ENCODE results near the gene SLC6A2. TPM values are rescaled to one million over a fixed set of nuclear protein-coding genes. Genes with fewer than 3 reads are reported as not detected.

The SLC6A2 gene
- total RNA-seq, 2 donors from 2014 or later: 0.16 TPM; not detected in 1

DNA sequence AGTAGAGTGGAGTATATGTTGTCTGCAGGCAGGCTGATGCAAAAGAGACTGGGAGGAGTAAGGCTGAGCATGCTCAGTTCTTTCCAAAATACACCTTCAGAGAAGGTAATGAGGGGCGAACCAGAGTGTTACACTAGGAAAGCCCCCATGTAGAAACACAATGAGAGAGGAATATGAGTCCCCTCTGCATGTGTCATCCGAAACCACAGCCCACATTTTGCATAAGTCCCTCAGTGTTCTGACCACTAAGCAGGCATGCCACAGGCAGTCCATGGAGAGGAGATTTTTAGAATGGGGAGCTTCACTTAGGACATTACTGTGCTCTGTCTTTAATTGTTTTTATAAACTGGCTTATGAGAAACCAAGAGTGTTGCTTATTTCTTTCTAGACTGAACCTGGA lies 32.0 kb downstream of the SLC6A2 start:
- H3K9ac ChIP-seq (ENCODE audit: low read depth in 2 of 2, low read length in 2 of 2): no peak overlapping the region
- no peaks in the 10 kb centered on the region for H3K27me3 ChIP-seq
- intact Hi-C loops (cut with DNase I): no loop called here
- H3K27ac ChIP-seq: no peak overlapping the region
- no peaks in the 10 kb centered on the region for H3K9me3 ChIP-seq
- no peaks in the 10 kb centered on the region for H3K4me1 ChIP-seq
- DNase-seq: no peak
- TF ChIP-seq, protein P1, sequence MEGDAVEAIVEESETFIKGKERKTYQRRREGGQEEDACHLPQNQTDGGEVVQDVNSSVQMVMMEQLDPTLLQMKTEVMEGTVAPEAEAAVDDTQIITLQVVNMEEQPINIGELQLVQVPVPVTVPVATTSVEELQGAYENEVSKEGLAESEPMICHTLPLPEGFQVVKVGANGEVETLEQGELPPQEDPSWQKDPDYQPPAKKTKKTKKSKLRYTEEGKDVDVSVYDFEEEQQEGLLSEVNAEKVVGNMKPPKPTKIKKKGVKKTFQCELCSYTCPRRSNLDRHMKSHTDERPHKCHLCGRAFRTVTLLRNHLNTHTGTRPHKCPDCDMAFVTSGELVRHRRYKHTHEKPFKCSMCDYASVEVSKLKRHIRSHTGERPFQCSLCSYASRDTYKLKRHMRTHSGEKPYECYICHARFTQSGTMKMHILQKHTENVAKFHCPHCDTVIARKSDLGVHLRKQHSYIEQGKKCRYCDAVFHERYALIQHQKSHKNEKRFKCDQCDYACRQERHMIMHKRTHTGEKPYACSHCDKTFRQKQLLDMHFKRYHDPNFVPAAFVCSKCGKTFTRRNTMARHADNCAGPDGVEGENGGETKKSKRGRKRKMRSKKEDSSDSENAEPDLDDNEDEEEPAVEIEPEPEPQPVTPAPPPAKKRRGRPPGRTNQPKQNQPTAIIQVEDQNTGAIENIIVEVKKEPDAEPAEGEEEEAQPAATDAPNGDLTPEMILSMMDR (IDR thresholded peaks at IDR 0.05): no peak
- no peak overlapping the region for H3K4me3 ChIP-seq
- H3K36me3 ChIP-seq: no peaks in the 10 kb centered on the region

DNA sequence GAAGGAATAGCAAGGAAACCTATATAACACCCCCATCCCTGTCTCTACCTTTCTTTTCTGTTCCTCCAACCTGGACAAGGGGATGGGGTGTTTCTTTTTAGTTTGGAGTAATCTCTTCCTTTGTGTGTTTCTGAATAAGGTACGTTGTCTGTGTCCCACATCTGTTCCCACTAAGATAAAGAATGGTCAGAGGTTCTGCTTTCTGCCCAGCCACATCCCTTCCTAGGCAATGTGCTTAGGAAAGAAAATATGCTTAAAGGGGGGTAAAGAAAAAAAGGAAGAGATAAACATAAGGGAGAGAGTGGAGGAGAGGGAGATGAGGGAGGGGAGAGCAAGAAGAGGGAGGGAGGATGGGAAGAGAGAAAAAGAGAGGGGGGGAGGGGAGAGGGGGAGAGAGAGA lies 35.1 kb downstream of the SLC6A2 start:
- TF ChIP-seq, protein P1 (IDR thresholded peaks at IDR 0.05): no peak

DNA sequence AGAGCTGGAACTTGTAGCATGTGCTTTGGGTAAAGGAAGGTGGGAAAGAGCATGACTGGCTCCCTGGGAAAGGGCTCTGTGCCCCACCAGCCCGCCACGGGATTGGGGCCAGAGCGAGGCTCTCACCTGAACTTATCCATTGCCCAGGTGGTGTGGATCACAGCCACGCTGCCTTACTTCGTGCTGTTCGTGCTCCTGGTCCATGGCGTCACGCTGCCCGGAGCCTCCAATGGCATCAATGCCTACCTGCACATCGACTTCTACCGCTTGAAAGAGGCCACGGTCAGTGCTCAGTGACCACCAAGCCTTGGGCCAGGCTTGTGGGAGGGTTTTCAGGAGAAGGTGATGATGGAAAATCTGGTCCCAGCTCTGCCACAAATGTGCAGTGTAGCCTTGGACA lies 36.0 kb downstream of the SLC6A2 start:
- intact Hi-C loops (cut with DNase I): no loop called here
- H3K36me3 ChIP-seq: no peaks in the 10 kb centered on the region
- no peak for DNase-seq
- no peak overlapping the region for H3K9ac ChIP-seq (ENCODE audit: low read depth in 2 of 2, low read length in 2 of 2)
- no peak overlapping the region for H3K27ac ChIP-seq
- no peaks in the 10 kb centered on the region for H3K27me3 ChIP-seq
- TF ChIP-seq, protein P1 (IDR thresholded peaks at IDR 0.05): no peak
- H3K4me1 ChIP-seq: no peaks in the 10 kb centered on the region
- H3K4me3 ChIP-seq: no peak overlapping the region
- no peaks in the 10 kb centered on the region for H3K9me3 ChIP-seq

More for the DNA sequence above, 35.1 kb downstream of the SLC6A2 start:
- Histone ChIP-seq H3K27ac (no peak overlapping the region), H3K4me3 (no peak overlapping the region), H3K9me3 (no peaks in the 10 kb centered on the region), H3K4me1 (no peaks in the 10 kb centered on the region), H3K27me3 (no peaks in the 10 kb centered on the region), H3K9ac (ENCODE audit: low read depth in 2 of 2, low read length in 2 of 2) (no peak overlapping the region), H3K36me3 (no peaks in the 10 kb centered on the region)
- intact Hi-C loops (cut with DNase I): no loop called here
- DNase-seq: no peak

DNA sequence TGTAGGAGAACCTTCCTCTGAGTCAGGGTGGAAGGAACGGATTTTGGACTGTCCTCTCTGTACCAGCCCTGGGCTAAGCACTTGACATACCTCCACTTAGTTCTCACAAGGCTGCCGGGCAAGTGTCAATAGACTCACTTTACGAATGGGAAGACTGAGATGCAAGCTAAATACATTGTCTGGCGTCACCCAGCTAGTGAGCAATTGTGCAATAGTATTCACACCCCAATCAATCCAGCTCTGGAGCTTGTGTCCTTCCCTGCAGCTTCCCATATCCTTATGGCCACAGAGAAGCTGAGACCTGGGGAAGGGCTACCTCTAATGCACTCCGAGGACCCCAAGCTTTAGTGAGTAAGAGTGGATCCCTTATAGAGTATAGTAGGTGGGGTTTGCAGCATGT lies 39.8 kb downstream of the SLC6A2 start:
- H3K27ac ChIP-seq: no peak overlapping the region
- H3K4me3 ChIP-seq: no peak overlapping the region
- no peaks in the 10 kb centered on the region for H3K9me3 ChIP-seq
- no peaks in the 10 kb centered on the region for H3K4me1 ChIP-seq
- H3K9ac ChIP-seq (ENCODE audit: low read depth in 2 of 2, low read length in 2 of 2): no peak overlapping the region
- DNase-seq: no peak
- H3K36me3 ChIP-seq: no peaks in the 10 kb centered on the region
- TF ChIP-seq, protein P1 (IDR thresholded peaks at IDR 0.05): no peak
- no peaks in the 10 kb centered on the region for H3K27me3 ChIP-seq
- intact Hi-C loops (cut with DNase I): no loop called here

DNA sequence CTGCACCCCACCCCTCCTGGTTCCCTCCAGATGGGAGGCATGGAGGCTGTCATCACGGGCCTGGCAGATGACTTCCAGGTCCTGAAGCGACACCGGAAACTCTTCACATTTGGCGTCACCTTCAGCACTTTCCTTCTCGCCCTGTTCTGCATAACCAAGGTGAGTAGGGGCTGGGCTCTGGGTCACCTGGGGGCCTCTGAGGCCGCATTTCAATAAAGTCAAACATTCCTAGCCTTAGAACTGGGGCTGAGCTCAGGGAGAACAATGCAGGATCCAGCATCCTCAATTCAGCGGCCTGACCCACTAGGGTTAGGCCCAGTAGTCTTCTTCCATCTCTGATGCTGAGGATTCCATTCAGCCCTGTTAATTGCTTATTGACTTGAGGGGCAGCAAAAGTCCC lies 42.1 kb downstream of the SLC6A2 start:
- intact Hi-C loops (cut with DNase I): no loop called here
- TF ChIP-seq, protein P1 (IDR thresholded peaks at IDR 0.05): no peak
- Histone ChIP-seq H3K36me3 (no peaks in the 10 kb centered on the region), H3K27me3 (no peaks in the 10 kb centered on the region), H3K9me3 (no peaks in the 10 kb centered on the region), H3K4me1 (no peaks in the 10 kb centered on the region), H3K27ac (no peak overlapping the region), H3K4me3 (no peak overlapping the region), H3K9ac (ENCODE audit: low read depth in 2 of 2, low read length in 2 of 2) (no peak overlapping the region)
- no peak for DNase-seq

DNA sequence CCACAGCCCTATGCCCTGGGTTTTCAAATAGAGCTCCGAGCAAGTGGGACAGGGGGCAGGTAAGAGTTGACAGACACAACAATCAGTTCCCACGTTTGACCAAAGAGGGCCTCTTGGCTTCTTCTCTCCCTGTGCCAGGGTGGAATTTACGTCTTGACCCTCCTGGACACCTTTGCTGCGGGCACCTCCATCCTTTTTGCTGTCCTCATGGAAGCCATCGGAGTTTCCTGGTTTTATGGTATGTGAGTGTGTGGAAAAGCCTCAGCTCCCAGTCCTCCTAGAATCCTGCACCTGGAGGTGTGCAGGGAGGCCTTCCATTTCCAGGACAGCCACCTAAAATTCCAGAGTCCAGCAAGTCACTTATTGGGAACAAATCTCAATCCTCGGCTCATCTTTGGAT lies 42.5 kb downstream of the SLC6A2 start:
- H3K4me1 ChIP-seq: no peaks in the 10 kb centered on the region
- no peaks in the 10 kb centered on the region for H3K36me3 ChIP-seq
- TF ChIP-seq, protein P1 (IDR thresholded peaks at IDR 0.05): no peak
- intact Hi-C loops (cut with DNase I): no loop called here
- H3K4me3 ChIP-seq: no peak overlapping the region
- no peak overlapping the region for H3K27ac ChIP-seq
- H3K9me3 ChIP-seq: no peaks in the 10 kb centered on the region
- no peak for DNase-seq
- no peaks in the 10 kb centered on the region for H3K27me3 ChIP-seq
- H3K9ac ChIP-seq (ENCODE audit: low read depth in 2 of 2, low read length in 2 of 2): no peak overlapping the region

Data from colonic mucosa (tissue), 4 donors.